ENCODE measurements around the gene SLC26A1.

Gene SLC26A1

GRCh38 chr4:1019729-1020470, 26.7 kb upstream of the SLC26A1 start:
- H3K4me1 ChIP-seq (ENCODE audit: control insufficient read depth in 1 of 2, insufficient read depth in 2 of 2, low read length in 2 of 2), result no peaks in the 10 kb centered on the region
- H2BK5ac ChIP-seq (ENCODE audit: low read depth, low read length, poor library complexity), result no peak overlapping the region
- H2BK120ac ChIP-seq (ENCODE audit: insufficient read depth, low read length, poor library complexity), result no peak overlapping the region
- no peak overlapping the region for H3K27ac ChIP-seq (ENCODE audit: low read depth, low read length)
- no peak overlapping the region for H4K91ac ChIP-seq (ENCODE audit: low read depth, low read length)
- H2BK12ac ChIP-seq (ENCODE audit: low read length), result no peak overlapping the region
- H4K12ac ChIP-seq (ENCODE audit: low read depth, low read length), result no peak overlapping the region
- H2AK5ac ChIP-seq (ENCODE audit: low read length), result no peak overlapping the region
- H3K18ac ChIP-seq (ENCODE audit: low read length), result no peak overlapping the region
- H3K23ac ChIP-seq (ENCODE audit: low read length), result no peak overlapping the region
- H3K4me2 ChIP-seq (ENCODE audit: low read length), result no peak overlapping the region
- H3K4ac ChIP-seq (ENCODE audit: low read depth, low read length), result no peak overlapping the region
- no peak overlapping the region for H4K8ac ChIP-seq (ENCODE audit: low read depth, low read length)
- H3K9ac ChIP-seq (ENCODE audit: low read length), result no peak overlapping the region
- no peaks in the 10 kb centered on the region for H3K9me3 ChIP-seq (ENCODE audit: insufficient read depth, low read depth, low read length)
- H3K36me3 ChIP-seq (ENCODE audit: control insufficient read depth in 1 of 2, insufficient read depth in 2 of 2, low read length in 2 of 2), result peaks cover 3 to 8% of the 10 kb centered on the region in 2 experiments
- no peaks in the 10 kb centered on the region for H3K79me2 ChIP-seq (ENCODE audit: control insufficient read depth, insufficient read depth, low read length, poor library complexity)
- no peaks in the 10 kb centered on the region for H3K79me1 ChIP-seq (ENCODE audit: low read length)
- no peaks in the 10 kb centered on the region for H3K27me3 ChIP-seq (ENCODE audit: insufficient read depth, low read length)
- H3K14ac ChIP-seq (ENCODE audit: low read length), result no peak overlapping the region
- no CpG with 5 or more reads among the region's 23 CpGs for WGBS (ENCODE audit: extremely low coverage, insufficient coverage, insufficient read length)
- H3K4me3 ChIP-seq (ENCODE audit: low read depth, low read length), result no peak overlapping the region
- DNase-seq, result no peak
- no peak overlapping the region for H2AFZ ChIP-seq (ENCODE audit: insufficient read depth, low read length, poor library complexity)

GRCh38 chr4:1019320-1019719, 26.1 kb upstream of the SLC26A1 start:
- Histone ChIP-seq H3K79me2 (ENCODE audit: control insufficient read depth, insufficient read depth, low read length, poor library complexity) (no peaks in the 10 kb centered on the region), H4K8ac (ENCODE audit: low read depth, low read length) (no peak overlapping the region), H2BK5ac (ENCODE audit: low read depth, low read length, poor library complexity) (no peak overlapping the region), H3K9ac (ENCODE audit: low read length) (no peak overlapping the region), H3K4me1 (ENCODE audit: control insufficient read depth in 1 of 2, insufficient read depth in 2 of 2, low read length in 2 of 2) (no peaks in the 10 kb centered on the region), H4K12ac (ENCODE audit: low read depth, low read length) (no peak overlapping the region), H3K4ac (ENCODE audit: low read depth, low read length) (no peak overlapping the region), H3K18ac (ENCODE audit: low read length) (no peak overlapping the region), H2BK120ac (ENCODE audit: insufficient read depth, low read length, poor library complexity) (no peak overlapping the region), H3K4me2 (ENCODE audit: low read length) (no peak overlapping the region), H3K27me3 (ENCODE audit: insufficient read depth, low read length) (no peaks in the 10 kb centered on the region), H3K9me3 (ENCODE audit: insufficient read depth, low read depth, low read length) (no peaks in the 10 kb centered on the region), H3K79me1 (ENCODE audit: low read length) (no peaks in the 10 kb centered on the region), H3K14ac (ENCODE audit: low read length) (no peak overlapping the region), H2BK12ac (ENCODE audit: low read length) (no peak overlapping the region), H4K91ac (ENCODE audit: low read depth, low read length) (no peak overlapping the region), H2AFZ (ENCODE audit: insufficient read depth, low read length, poor library complexity) (no peak overlapping the region), H3K27ac (ENCODE audit: low read depth, low read length) (no peak overlapping the region), H2AK5ac (ENCODE audit: low read length) (no peak overlapping the region), H3K4me3 (ENCODE audit: low read depth, low read length) (no peak overlapping the region), H3K23ac (ENCODE audit: low read length) (no peak overlapping the region), H3K36me3 (ENCODE audit: control insufficient read depth in 1 of 2, insufficient read depth in 2 of 2, low read length in 2 of 2) (peaks cover 0 to 2% of the 10 kb centered on the region in 2 experiments)
- no CpG with 5 or more reads among the region's 9 CpGs for WGBS (ENCODE audit: extremely low coverage, insufficient coverage, insufficient read length)
- no peak for DNase-seq

- H2AK5ac ChIP-seq (ENCODE audit: low read length), result no peak overlapping the region
- no peak overlapping the region for H3K4me3 ChIP-seq (ENCODE audit: low read depth, low read length)
- H3K4me2 ChIP-seq (ENCODE audit: low read length), result no peak overlapping the region
- H3K14ac ChIP-seq (ENCODE audit: low read length), result no peak overlapping the region
- no peaks in the 10 kb centered on the region for H3K27me3 ChIP-seq (ENCODE audit: insufficient read depth, low read length)
- no peak overlapping the region for H4K91ac ChIP-seq (ENCODE audit: low read depth, low read length)
- no peaks in the 10 kb centered on the region for H3K79me2 ChIP-seq (ENCODE audit: control insufficient read depth, insufficient read depth, low read length, poor library complexity)
- H4K8ac ChIP-seq (ENCODE audit: low read depth, low read length), result no peak overlapping the region
- H3K18ac ChIP-seq (ENCODE audit: low read length), result no peak overlapping the region
- peaks cover 0 to 2% of the 10 kb centered on the region in 2 experiments for H3K4me1 ChIP-seq (ENCODE audit: control insufficient read depth in 1 of 2, insufficient read depth in 2 of 2, low read length in 2 of 2)
- H3K23ac ChIP-seq (ENCODE audit: low read length), result no peak overlapping the region
- H2BK12ac ChIP-seq (ENCODE audit: low read length), result no peak overlapping the region
- no peak overlapping the region for H4K12ac ChIP-seq (ENCODE audit: low read depth, low read length)
- WGBS (ENCODE audit: extremely low coverage, insufficient coverage, insufficient read length), result no CpG with 5 or more reads among the region's 29 CpGs
- no peak overlapping the region for H2AFZ ChIP-seq (ENCODE audit: insufficient read depth, low read length, poor library complexity)
- H3K36me3 ChIP-seq (ENCODE audit: control insufficient read depth in 1 of 2, insufficient read depth in 2 of 2, low read length in 2 of 2), result no peaks in the 10 kb centered on the region
- no peak overlapping the region for H2BK120ac ChIP-seq (ENCODE audit: insufficient read depth, low read length, poor library complexity)
- no peak overlapping the region for H3K27ac ChIP-seq (ENCODE audit: low read depth, low read length)
- peaks cover under 1% of the 10 kb centered on the region for H3K9me3 ChIP-seq (ENCODE audit: insufficient read depth, low read depth, low read length)
- no peaks in the 10 kb centered on the region for H3K79me1 ChIP-seq (ENCODE audit: low read length)
- DNase-seq, result no peak
- H2BK5ac ChIP-seq (ENCODE audit: low read depth, low read length, poor library complexity), result no peak overlapping the region
- no peak overlapping the region for H3K9ac ChIP-seq (ENCODE audit: low read length)
- H3K4ac ChIP-seq (ENCODE audit: low read depth, low read length), result no peak overlapping the region
These were observed 25.2 kb upstream of the SLC26A1 start for GRCh38 chr4:1018147-1019020.

- Histone ChIP-seq H3K14ac (ENCODE audit: low read length) (no peak overlapping the region), H3K79me1 (ENCODE audit: low read length) (no peaks in the 10 kb centered on the region), H4K12ac (ENCODE audit: low read depth, low read length) (no peak overlapping the region), H3K4me2 (ENCODE audit: low read length) (no peak overlapping the region), H3K79me2 (ENCODE audit: control insufficient read depth, insufficient read depth, low read length, poor library complexity) (no peaks in the 10 kb centered on the region), H4K8ac (ENCODE audit: low read depth, low read length) (no peak overlapping the region), H2AK5ac (ENCODE audit: low read length) (no peak overlapping the region), H4K91ac (ENCODE audit: low read depth, low read length) (no peak overlapping the region), H3K27ac (ENCODE audit: low read depth, low read length) (no peak overlapping the region), H2BK120ac (ENCODE audit: insufficient read depth, low read length, poor library complexity) (no peak overlapping the region), H2AFZ (ENCODE audit: insufficient read depth, low read length, poor library complexity) (no peak overlapping the region), H3K18ac (ENCODE audit: low read length) (no peak overlapping the region), H3K23ac (ENCODE audit: low read length) (no peak overlapping the region), H3K9me3 (ENCODE audit: insufficient read depth, low read depth, low read length) (peaks cover 6% of the 10 kb centered on the region), H2BK5ac (ENCODE audit: low read depth, low read length, poor library complexity) (no peak overlapping the region), H2BK12ac (ENCODE audit: low read length) (no peak overlapping the region), H3K36me3 (ENCODE audit: control insufficient read depth in 1 of 2, insufficient read depth in 2 of 2, low read length in 2 of 2) (peaks cover 0 to 5% of the 10 kb centered on the region in 2 experiments), H3K4me3 (ENCODE audit: low read depth, low read length) (no peak overlapping the region), H3K9ac (ENCODE audit: low read length) (no peak overlapping the region), H3K4ac (ENCODE audit: low read depth, low read length) (no peak overlapping the region), H3K4me1 (ENCODE audit: control insufficient read depth in 1 of 2, insufficient read depth in 2 of 2, low read length in 2 of 2) (peaks cover 0 to 2% of the 10 kb centered on the region in 2 experiments), H3K27me3 (ENCODE audit: insufficient read depth, low read length) (peaks cover under 1% of the 10 kb centered on the region)
- no CpG with 5 or more reads among the region's 15 CpGs for WGBS (ENCODE audit: extremely low coverage, insufficient coverage, insufficient read length)
- no peak for DNase-seq
These were observed 24.5 kb upstream of the SLC26A1 start for GRCh38 chr4:1017706-1018105.
